H9 (cell line): ENCODE results near the gene SFI1. TPM values are rescaled to one million over a fixed set of nuclear protein-coding genes. Genes with fewer than 3 reads are reported as not detected.

ENCODE experiments used
- DNase-seq: peaks from one replicate; pipeline ENCODE4 v3.0.0-alpha.2; 2017
- H2AFZ ChIP-seq: one replicate; pipeline ENCODE4 v1.6.1; 2013; ENCODE audit warnings: mild to moderate bottlenecking, low read length, control low read depth, moderate library complexity
- H2AK5ac ChIP-seq: 2 replicates; pipeline ENCODE4 v1.6.1; 2013; ENCODE audit warnings: low read length, control low read depth, mixed read lengths; ENCODE audit not compliant: insufficient read length
- H2BK120ac ChIP-seq: one replicate; pipeline ENCODE4 v1.6.1; 2013; ENCODE audit warnings: low read depth, mild to moderate bottlenecking, low read length, control low read depth, inconsistent platforms; ENCODE audit not compliant: poor library complexity, severe bottlenecking
- H2BK12ac ChIP-seq: 2 replicates; pipeline ENCODE4 v1.6.1; 2013; ENCODE audit warnings: low read length, control low read depth, mixed read lengths, low read depth; ENCODE audit not compliant: insufficient read length
- H2BK15ac ChIP-seq: 2 replicates; pipeline ENCODE4 v1.6.1; 2013; ENCODE audit warnings: low read depth, low read length, control low read depth
- H2BK20ac ChIP-seq: one replicate; pipeline ENCODE4 v1.6.1; 2013; ENCODE audit warnings: low read depth, mild to moderate bottlenecking, low read length, control low read depth, inconsistent platforms; ENCODE audit not compliant: poor library complexity, severe bottlenecking
- H2BK5ac ChIP-seq: 2 replicates; pipeline ENCODE4 v1.6.1; 2013; ENCODE audit warnings: low read length, control low read depth, mixed read lengths; ENCODE audit not compliant: insufficient read length
- H3K14ac ChIP-seq: 2 replicates; pipeline ENCODE4 v1.6.1; 2013; ENCODE audit warnings: low read length, control low read depth; ENCODE audit not compliant: insufficient read depth
- H3K18ac ChIP-seq: 2 replicates; pipeline ENCODE4 v1.6.1; 2013; ENCODE audit warnings: low read depth, mild to moderate bottlenecking, mixed read lengths, low read length, control low read depth; ENCODE audit not compliant: insufficient read length
- H3K23ac ChIP-seq: 2 replicates; pipeline ENCODE4 v1.6.1; 2013; ENCODE audit warnings: low read length, control low read depth, mixed read lengths, low read depth; ENCODE audit not compliant: insufficient read length
- H3K23me2 ChIP-seq: 2 replicates; pipeline ENCODE4 v1.6.1; 2013; ENCODE audit warnings: low read depth, mild to moderate bottlenecking, mixed read lengths, low read length, control low read depth; ENCODE audit not compliant: insufficient read length, poor library complexity, severe bottlenecking
- H3K27ac ChIP-seq: 2 replicates; pipeline ENCODE4 v1.5.1; 2013; ENCODE audit warnings: low read length, control low read depth, mixed read lengths, low read depth; ENCODE audit not compliant: insufficient read length
- H3K27me3 ChIP-seq: 2 replicates; pipeline ENCODE4 v1.6.1; 2013; ENCODE audit warnings: low read length, control low read depth, inconsistent platforms; ENCODE audit not compliant: insufficient read depth
- H3K4ac ChIP-seq: 2 replicates; pipeline ENCODE4 v1.6.1; 2013; ENCODE audit warnings: low read depth, mild to moderate bottlenecking, control low read depth, inconsistent platforms, low read length, moderate library complexity
- H3K4me1 ChIP-seq: 2 replicates; pipeline ENCODE4 v1.6.1; 2013; ENCODE audit warnings: low read length, control low read depth, inconsistent platforms; ENCODE audit not compliant: insufficient read depth
- H3K4me2 ChIP-seq: 2 replicates; pipeline ENCODE4 v1.6.1; 2013; ENCODE audit warnings: low read length, control low read depth, mixed read lengths; ENCODE audit not compliant: insufficient read length, insufficient read depth
- H3K56ac ChIP-seq: 2 replicates; pipeline ENCODE4 v1.6.1; 2013; ENCODE audit warnings: low read depth, mild to moderate bottlenecking, mixed read lengths, low read length, control low read depth; ENCODE audit not compliant: insufficient read length
- H3K79me1 ChIP-seq: 2 replicates; pipeline ENCODE4 v1.6.1; 2013; ENCODE audit warnings: low read depth, mild to moderate bottlenecking, moderate library complexity, low read length, control low read depth, inconsistent platforms; ENCODE audit not compliant: insufficient read depth, poor library complexity, severe bottlenecking
- H3K79me2 ChIP-seq: 2 replicates; pipeline ENCODE4 v1.6.1; 2013; ENCODE audit warnings: low read length, control low read depth, inconsistent platforms; ENCODE audit not compliant: insufficient read depth
- H3K9ac ChIP-seq: 2 replicates; pipeline ENCODE4 v1.6.1; 2013; ENCODE audit warnings: low read length, control low read depth, mixed read lengths; ENCODE audit not compliant: insufficient read length; ENCODE audit errors: extremely low read depth
- H3K9me3 ChIP-seq: one replicate; pipeline ENCODE4 v1.6.1; 2013; ENCODE audit warnings: low read depth, low read length, inconsistent platforms; ENCODE audit not compliant: control insufficient read depth
- H3T11ph ChIP-seq: one replicate; pipeline ENCODE4 v1.6.1; 2013; ENCODE audit warnings: mild to moderate bottlenecking, low read length, control low read depth, inconsistent platforms
- H4K20me1 ChIP-seq: one replicate; pipeline ENCODE4 v1.6.1; 2013; ENCODE audit not compliant: control insufficient read depth, insufficient read length, insufficient read depth
- H4K5ac ChIP-seq: 2 replicates; pipeline ENCODE4 v1.6.1; 2013; ENCODE audit warnings: low read depth, mild to moderate bottlenecking, mixed read lengths, low read length, control low read depth; ENCODE audit not compliant: insufficient read length
- H4K8ac ChIP-seq: replicated peaks from 2 replicates; pipeline ENCODE4 v1.6.1; 2013; ENCODE audit warnings: low read length, control low read depth, mixed read lengths, low read depth; ENCODE audit not compliant: insufficient read length
- H4K91ac ChIP-seq: 2 replicates; pipeline ENCODE4 v1.6.1; 2013; ENCODE audit warnings: low read depth, mild to moderate bottlenecking, moderate library complexity, mixed read lengths, low read length, control low read depth; ENCODE audit not compliant: insufficient read length
- H3K27ac Mint-ChIP-seq, 3 experiments: 2 replicates in 2 of 3; 3 replicates in 1 of 3; pipeline ENCODE4 v1.8.0; 2020 to 2021; ENCODE audit warnings: mixed read lengths in 3 of 3, mild to moderate bottlenecking in 1 of 3, moderate library complexity in 1 of 3
- H3K27me3 Mint-ChIP-seq: 2 replicates; pipeline ENCODE4 v1.8.0; 2021; ENCODE audit warnings: low read depth, mild to moderate bottlenecking, moderate library complexity, mixed read lengths
- H3K36me3 Mint-ChIP-seq, 3 experiments: 2 replicates in 2 of 3; 3 replicates in 1 of 3; pipeline ENCODE4 v1.8.0; 2020 to 2021; ENCODE audit warnings: low read depth in 3 of 3, mixed read lengths in 3 of 3; ENCODE audit not compliant: insufficient read depth in 1 of 3
- H3K4me1 Mint-ChIP-seq, 2 experiments: 2 replicates each; pipeline ENCODE4 v1.8.0; 2020; ENCODE audit warnings: mixed read lengths in 2 of 2
- H3K4me3 Mint-ChIP-seq, 2 experiments: 2 replicates in 1 of 2; 3 replicates in 1 of 2; pipeline ENCODE4 v1.8.0; 2020 to 2021; ENCODE audit warnings: mild to moderate bottlenecking in 2 of 2, mixed read lengths in 2 of 2, moderate library complexity in 1 of 2
- H3K9me3 Mint-ChIP-seq, 2 experiments: 2 replicates in 1 of 2; 3 replicates in 1 of 2; pipeline ENCODE4 v1.8.0; 2020; ENCODE audit warnings: mild to moderate bottlenecking in 2 of 2, mixed read lengths in 2 of 2, moderate library complexity in 1 of 2
- WGBS: extraction: QIAGEN DNeasy Blood & Tissue Kit; methylation state at CpG from one replicate; pipeline ENCODE4 v1.1.7; 2013; ENCODE audit warnings: missing lambda C conversion rate, low lambda C conversion rate, mixed read lengths; ENCODE audit not compliant: insufficient read length; ENCODE audit errors: extremely low coverage; 5-methylcytosine and 5-hydroxymethylcytosine counted together
- total RNA-seq: library from RNA; stranded (reverse); gene quantifications from 2 replicates; pipeline ENCODE4 v1.2.1, GENCODE V29; 2021
- TF ChIP-seq, protein P1 (sequence below): fragments of 200-600 bp; sonication (generic); conservative IDR thresholded peaks from 3 replicates; pipeline ENCODE4 v1.8.0; 2021; ENCODE audit warnings: antibody characterized with exemption, mild to moderate bottlenecking

Gene SFI1
- total RNA-seq, 1 experiment from 2014 or later = 26.4 TPM

DNA sequence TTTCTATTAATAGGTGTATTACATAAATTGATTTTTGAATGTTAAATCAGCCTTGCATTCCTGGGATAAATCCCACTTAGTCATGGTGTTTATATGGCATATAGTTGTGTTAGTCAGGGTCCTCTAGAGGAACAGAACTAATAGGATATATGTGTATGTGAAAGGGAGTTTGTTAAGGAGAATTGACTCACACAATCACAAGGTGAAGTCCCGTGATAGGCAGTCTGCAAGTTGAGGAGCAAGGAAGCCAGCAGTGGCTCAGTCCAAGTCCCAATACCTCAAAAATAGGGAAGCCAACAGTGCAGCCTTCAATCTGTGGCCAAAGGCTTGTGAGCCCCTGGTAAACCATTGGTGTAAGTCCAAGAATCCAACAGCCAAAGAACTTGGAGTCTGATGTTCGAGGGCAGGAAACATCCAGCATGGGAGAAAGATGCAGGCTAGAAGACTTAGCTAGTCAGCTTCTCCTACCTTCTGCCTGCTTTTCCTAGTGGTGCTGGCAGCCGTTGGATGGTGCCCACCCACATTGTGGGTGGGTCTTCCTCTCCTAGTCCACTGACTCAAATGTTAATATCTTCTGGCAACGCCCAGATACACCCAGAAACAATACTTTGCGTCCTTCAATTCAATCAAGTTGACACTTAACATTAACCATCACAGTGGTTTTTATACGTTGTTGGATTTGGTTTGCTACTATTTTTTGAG lies 12.9 kb downstream of the SFI1 start:
- Histone ChIP-seq H4K5ac (no peak overlapping the region), H4K91ac (no peak overlapping the region), H3K9me3 (no peaks in the 10 kb centered on the region), H2AFZ (no peak overlapping the region), H3K27ac (no peak overlapping the region), H3K56ac (no peak overlapping the region), H2BK5ac (no peak overlapping the region), H3K23me2 (no peaks in the 10 kb centered on the region), H3K79me1 (no peaks in the 10 kb centered on the region), H2AK5ac (no peak overlapping the region), H3K4me2 (no peak overlapping the region), H3K14ac (no peak overlapping the region), H2BK15ac (no peak overlapping the region), H3K23ac (no peak overlapping the region), H2BK12ac (no peak overlapping the region), H3T11ph (no peak overlapping the region), H3K18ac (no peak overlapping the region), H3K79me2 (no peaks in the 10 kb centered on the region), H3K27me3 (no peaks in the 10 kb centered on the region), H2BK120ac (no peak overlapping the region), H3K9ac (no peak overlapping the region), H3K4ac (no peak overlapping the region), H4K8ac (no peak overlapping the region), H4K20me1 (no peaks in the 10 kb centered on the region), H3K4me1 (no peaks in the 10 kb centered on the region), H2BK20ac (no peak overlapping the region)
- no peak overlapping the region for H3K27ac Mint-ChIP-seq
- no peak for DNase-seq
- no peak overlapping the region for H3K4me3 Mint-ChIP-seq
- H3K36me3 Mint-ChIP-seq = peaks cover 3 to 30% (median 18%) of the 10 kb centered on the region in 3 experiments; a peak in 5 of 7 replicates
- no peaks in the 10 kb centered on the region for H3K27me3 Mint-ChIP-seq
- WGBS = no CpG with 5 or more reads among the region's 6 CpGs
- TF ChIP-seq, protein P1, sequence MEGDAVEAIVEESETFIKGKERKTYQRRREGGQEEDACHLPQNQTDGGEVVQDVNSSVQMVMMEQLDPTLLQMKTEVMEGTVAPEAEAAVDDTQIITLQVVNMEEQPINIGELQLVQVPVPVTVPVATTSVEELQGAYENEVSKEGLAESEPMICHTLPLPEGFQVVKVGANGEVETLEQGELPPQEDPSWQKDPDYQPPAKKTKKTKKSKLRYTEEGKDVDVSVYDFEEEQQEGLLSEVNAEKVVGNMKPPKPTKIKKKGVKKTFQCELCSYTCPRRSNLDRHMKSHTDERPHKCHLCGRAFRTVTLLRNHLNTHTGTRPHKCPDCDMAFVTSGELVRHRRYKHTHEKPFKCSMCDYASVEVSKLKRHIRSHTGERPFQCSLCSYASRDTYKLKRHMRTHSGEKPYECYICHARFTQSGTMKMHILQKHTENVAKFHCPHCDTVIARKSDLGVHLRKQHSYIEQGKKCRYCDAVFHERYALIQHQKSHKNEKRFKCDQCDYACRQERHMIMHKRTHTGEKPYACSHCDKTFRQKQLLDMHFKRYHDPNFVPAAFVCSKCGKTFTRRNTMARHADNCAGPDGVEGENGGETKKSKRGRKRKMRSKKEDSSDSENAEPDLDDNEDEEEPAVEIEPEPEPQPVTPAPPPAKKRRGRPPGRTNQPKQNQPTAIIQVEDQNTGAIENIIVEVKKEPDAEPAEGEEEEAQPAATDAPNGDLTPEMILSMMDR = no peak
- peaks cover 0 to 7% of the 10 kb centered on the region in 2 experiments; a peak in 3 of 5 replicates for H3K9me3 Mint-ChIP-seq
- peaks cover 3 to 4% of the 10 kb centered on the region in 2 experiments; a peak in 1 of 4 replicates for H3K4me1 Mint-ChIP-seq
